ENCODE measurements around the gene EIF4ENIF1. TPM values are rescaled to one million over a fixed set of nuclear protein-coding genes. Genes with fewer than 3 reads are reported as not detected.
"Not testable (repeated sequence)": the region's sequence is repeated elsewhere in the genome, so short reads cannot be mapped to it uniquely, and the experiment has no call there.

EIF4ENIF1 gene
- total RNA-seq, 1 donor from 2014 or later: 31.5 TPM

- Histone ChIP-seq H3K9me3 (no peaks in the 10 kb centered on the region), H3K36me3 (peaks cover 11% of the 10 kb centered on the region), H3K4me1 (peaks cover 7% of the 10 kb centered on the region), H3K27ac (no peak overlapping the region), H3K27me3 (ENCODE audit: low read depth) (no peaks in the 10 kb centered on the region), H3K4me3 (no peak overlapping the region)
- DNase-seq (no peak), ATAC-seq (no peak)
- no peak for TF ChIP-seq CTCF (IDR thresholded peaks at IDR 0.05)
- intact Hi-C loops (cut with DNase I): no loop called here
Measured at GRCh38 chr22:31532060-31532459, 42.4 kb upstream of the EIF4ENIF1 start.

GRCh38 chr22:31530823-31531195, 41.2 kb upstream of the EIF4ENIF1 start:
- intact Hi-C loops (cut with DNase I): no loop called here
- no peak for TF ChIP-seq CTCF (IDR thresholded peaks at IDR 0.05)
- Histone ChIP-seq H3K36me3 (peaks cover 11% of the 10 kb centered on the region), H3K9me3 (no peaks in the 10 kb centered on the region), H3K4me1 (peaks cover 7% of the 10 kb centered on the region), H3K27ac (no peak overlapping the region), H3K27me3 (ENCODE audit: low read depth) (no peaks in the 10 kb centered on the region), H3K4me3 (no peak overlapping the region)
- DNase-seq (no peak), ATAC-seq (peak in 1 of 2 donors; percentile 13)

- H3K27me3 ChIP-seq (ENCODE audit: low read depth): no peaks in the 10 kb centered on the region
- H3K36me3 ChIP-seq: peaks cover 11% of the 10 kb centered on the region
- no peak overlapping the region for H3K27ac ChIP-seq
- ATAC-seq: no peak
- H3K4me3 ChIP-seq: no peak overlapping the region
- H3K4me1 ChIP-seq: peaks cover 7% of the 10 kb centered on the region
- H3K9me3 ChIP-seq: no peaks in the 10 kb centered on the region
- no peak for TF ChIP-seq CTCF (IDR thresholded peaks at IDR 0.05)
- no peak for DNase-seq
- intact Hi-C loops (cut with DNase I): no loop called here
Measured at GRCh38 chr22:31526270-31526669, 36.6 kb upstream of the EIF4ENIF1 start.

DNA sequence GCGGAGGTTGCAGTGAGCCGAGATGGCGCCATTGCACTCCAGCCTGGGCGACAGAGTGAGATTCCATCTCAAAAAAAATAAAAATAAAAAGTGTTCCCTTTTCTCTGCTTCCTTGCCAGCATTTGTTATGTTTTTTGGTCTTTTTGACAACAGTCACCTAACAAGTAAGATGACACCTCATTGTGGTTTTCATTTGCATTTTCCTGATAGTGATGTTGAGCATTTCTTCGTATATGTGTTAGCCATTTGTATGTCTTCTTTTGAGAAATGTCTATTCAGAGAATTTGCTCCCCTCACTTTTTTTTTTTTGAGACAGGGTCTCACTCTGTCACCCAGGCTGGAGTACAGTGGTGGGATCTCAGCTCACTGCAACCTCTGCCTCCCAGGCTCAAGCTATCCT, 34.5 kb upstream of the EIF4ENIF1 start:
- intact Hi-C loops (cut with DNase I); H3K4me1 ChIP-seq; H3K36me3 ChIP-seq; ATAC-seq; H3K4me3 ChIP-seq; DNase-seq; H3K9me3 ChIP-seq; H3K27ac ChIP-seq; H3K27me3 ChIP-seq (ENCODE audit: low read depth): not testable (repeated sequence)

GRCh38 chr22:31520051-31520450, 30.4 kb upstream of the EIF4ENIF1 start:
- Histone ChIP-seq H3K36me3 (peaks cover 6% of the 10 kb centered on the region), H3K27me3 (ENCODE audit: low read depth) (no peaks in the 10 kb centered on the region), H3K4me1 (no peaks in the 10 kb centered on the region), H3K27ac (no peak overlapping the region), H3K4me3 (no peak overlapping the region), H3K9me3 (no peaks in the 10 kb centered on the region)
- TF ChIP-seq CTCF (IDR thresholded peaks at IDR 0.05): no peak
- intact Hi-C loops (cut with DNase I): no loop called here
- DNase-seq (no peak), ATAC-seq (no peak)

- H3K4me3 ChIP-seq: no peak overlapping the region
- no peak for TF ChIP-seq CTCF (IDR thresholded peaks at IDR 0.05)
Measured at GRCh38 chr22:31509061-31509762, 19.6 kb upstream of the EIF4ENIF1 start.

More at GRCh38 chr22:31509061-31509762, 19.6 kb upstream of the EIF4ENIF1 start:
- peaks cover 7% of the 10 kb centered on the region for H3K9me3 ChIP-seq
- peaks cover 9% of the 10 kb centered on the region for H3K36me3 ChIP-seq
- no peak overlapping the region for H3K27ac ChIP-seq
- intact Hi-C loops (cut with DNase I): no loop called here
- H3K27me3 ChIP-seq (ENCODE audit: low read depth): no peaks in the 10 kb centered on the region
- ATAC-seq (no peak), DNase-seq (no peak)
- H3K4me1 ChIP-seq: no peaks in the 10 kb centered on the region

Measured in lower lobe of right lung (tissue), 2 donors.